ENCODE measurements around the gene CFAP74. TPM values are rescaled to one million over a fixed set of nuclear protein-coding genes. Genes with fewer than 3 reads are reported as not detected.

CFAP74 gene
- total and polyA plus RNA-seq, 9 of the 15 experiments (the other 6 are each of a cell fraction or from before 2014, with no cell fraction given) = 0.03 to 0.15 (median 0.05) TPM; not detected in 6

DNA sequence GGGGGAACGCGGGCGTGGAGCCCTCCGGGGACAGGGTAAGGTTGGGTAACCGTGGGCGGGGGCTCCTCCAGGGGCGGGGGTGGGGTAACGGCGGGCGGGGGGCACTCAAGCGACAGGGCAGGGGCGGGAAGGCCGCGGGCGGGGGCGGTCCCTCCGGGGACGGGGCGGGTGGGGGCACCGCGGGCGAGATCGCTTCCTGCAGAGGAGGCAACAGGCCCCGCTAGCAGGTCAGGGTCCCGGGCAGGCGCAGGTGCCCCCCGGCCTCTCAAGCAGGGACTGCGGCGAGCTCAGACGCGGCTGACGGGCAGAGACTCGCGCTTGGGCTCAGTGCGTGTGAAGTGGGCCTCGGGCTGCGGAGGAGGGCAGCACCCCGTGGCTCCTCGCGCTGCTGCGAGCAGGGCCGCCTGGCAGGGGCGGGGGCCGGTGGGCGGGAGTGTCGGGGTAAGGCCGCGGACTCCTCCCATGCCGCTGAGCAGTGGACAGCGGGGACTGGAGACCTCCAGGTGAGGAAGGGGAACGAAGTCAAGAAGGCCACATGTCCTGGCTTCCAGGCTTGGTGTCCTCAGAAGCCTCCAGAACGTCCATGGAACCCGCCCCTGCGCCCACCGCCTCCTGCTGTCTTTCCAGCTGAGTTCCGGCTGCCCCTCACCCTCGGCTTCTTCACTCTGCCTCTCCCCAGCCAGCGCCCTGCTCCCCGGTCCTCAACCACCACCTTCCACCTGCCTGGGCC, 112.1 kb downstream of the CFAP74 start (continued):
- TF ChIP-seq, protein P1, sequence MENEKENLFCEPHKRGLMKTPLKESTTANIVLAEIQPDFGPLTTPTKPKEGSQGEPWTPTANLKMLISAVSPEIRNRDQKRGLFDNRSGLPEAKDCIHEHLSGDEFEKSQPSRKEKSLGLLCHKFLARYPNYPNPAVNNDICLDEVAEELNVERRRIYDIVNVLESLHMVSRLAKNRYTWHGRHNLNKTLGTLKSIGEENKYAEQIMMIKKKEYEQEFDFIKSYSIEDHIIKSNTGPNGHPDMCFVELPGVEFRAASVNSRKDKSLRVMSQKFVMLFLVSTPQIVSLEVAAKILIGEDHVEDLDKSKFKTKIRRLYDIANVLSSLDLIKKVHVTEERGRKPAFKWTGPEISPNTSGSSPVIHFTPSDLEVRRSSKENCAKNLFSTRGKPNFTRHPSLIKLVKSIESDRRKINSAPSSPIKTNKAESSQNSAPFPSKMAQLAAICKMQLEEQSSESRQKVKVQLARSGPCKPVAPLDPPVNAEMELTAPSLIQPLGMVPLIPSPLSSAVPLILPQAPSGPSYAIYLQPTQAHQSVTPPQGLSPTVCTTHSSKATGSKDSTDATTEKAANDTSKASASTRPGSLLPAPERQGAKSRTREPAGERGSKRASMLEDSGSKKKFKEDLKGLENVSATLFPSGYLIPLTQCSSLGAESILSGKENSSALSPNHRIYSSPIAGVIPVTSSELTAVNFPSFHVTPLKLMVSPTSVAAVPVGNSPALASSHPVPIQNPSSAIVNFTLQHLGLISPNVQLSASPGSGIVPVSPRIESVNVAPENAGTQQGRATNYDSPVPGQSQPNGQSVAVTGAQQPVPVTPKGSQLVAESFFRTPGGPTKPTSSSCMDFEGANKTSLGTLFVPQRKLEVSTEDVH (IDR thresholded peaks at IDR 0.05; ENCODE audit: low read depth, partially characterized antibody) = no peak
- TF ChIP-seq ZBTB40 (IDR thresholded peaks at IDR 0.05) (peak; percentile 37; the same call in 1 of the 2 replicates), ZBTB40 (CRISPR knock-in tag; IDR thresholded peaks at IDR 0.05) (no peak; the same call in 1 of the 2 replicates), BDP1 (IDR thresholded peaks at IDR 0.05; ENCODE audit: insufficient read depth, insufficient read length) (no peak), PHF8 (IDR thresholded peaks at IDR 0.05; ENCODE audit: borderline replicate concordance, low read length) (peak; percentile 69), HDAC8 (tag; IDR thresholded peaks at IDR 0.05) (no peak), MAFF (IDR thresholded peaks at IDR 0.05; ENCODE audit: low read length) (no peak), SIN3B (IDR thresholded peaks at IDR 0.05; ENCODE audit: low read depth) (no peak), EGR1 (conservative IDR thresholded peaks at IDR 0.05) (peak; percentile 53), ERF (CRISPR knock-in tag; IDR thresholded peaks at IDR 0.05) (no peak)
- TF ChIP-seq, protein P2, sequence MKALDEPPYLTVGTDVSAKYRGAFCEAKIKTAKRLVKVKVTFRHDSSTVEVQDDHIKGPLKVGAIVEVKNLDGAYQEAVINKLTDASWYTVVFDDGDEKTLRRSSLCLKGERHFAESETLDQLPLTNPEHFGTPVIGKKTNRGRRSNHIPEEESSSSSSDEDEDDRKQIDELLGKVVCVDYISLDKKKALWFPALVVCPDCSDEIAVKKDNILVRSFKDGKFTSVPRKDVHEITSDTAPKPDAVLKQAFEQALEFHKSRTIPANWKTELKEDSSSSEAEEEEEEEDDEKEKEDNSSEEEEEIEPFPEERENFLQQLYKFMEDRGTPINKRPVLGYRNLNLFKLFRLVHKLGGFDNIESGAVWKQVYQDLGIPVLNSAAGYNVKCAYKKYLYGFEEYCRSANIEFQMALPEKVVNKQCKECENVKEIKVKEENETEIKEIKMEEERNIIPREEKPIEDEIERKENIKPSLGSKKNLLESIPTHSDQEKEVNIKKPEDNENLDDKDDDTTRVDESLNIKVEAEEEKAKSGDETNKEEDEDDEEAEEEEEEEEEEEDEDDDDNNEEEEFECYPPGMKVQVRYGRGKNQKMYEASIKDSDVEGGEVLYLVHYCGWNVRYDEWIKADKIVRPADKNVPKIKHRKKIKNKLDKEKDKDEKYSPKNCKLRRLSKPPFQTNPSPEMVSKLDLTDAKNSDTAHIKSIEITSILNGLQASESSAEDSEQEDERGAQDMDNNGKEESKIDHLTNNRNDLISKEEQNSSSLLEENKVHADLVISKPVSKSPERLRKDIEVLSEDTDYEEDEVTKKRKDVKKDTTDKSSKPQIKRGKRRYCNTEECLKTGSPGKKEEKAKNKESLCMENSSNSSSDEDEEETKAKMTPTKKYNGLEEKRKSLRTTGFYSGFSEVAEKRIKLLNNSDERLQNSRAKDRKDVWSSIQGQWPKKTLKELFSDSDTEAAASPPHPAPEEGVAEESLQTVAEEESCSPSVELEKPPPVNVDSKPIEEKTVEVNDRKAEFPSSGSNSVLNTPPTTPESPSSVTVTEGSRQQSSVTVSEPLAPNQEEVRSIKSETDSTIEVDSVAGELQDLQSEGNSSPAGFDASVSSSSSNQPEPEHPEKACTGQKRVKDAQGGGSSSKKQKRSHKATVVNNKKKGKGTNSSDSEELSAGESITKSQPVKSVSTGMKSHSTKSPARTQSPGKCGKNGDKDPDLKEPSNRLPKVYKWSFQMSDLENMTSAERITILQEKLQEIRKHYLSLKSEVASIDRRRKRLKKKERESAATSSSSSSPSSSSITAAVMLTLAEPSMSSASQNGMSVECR (CRISPR knock-in tag; IDR thresholded peaks at IDR 0.05) = 0 out of 2 replicates have a peak, but pooled peaks have one; percentile 5
